ENCODE data around the gene PRKAR2A.

DNA sequence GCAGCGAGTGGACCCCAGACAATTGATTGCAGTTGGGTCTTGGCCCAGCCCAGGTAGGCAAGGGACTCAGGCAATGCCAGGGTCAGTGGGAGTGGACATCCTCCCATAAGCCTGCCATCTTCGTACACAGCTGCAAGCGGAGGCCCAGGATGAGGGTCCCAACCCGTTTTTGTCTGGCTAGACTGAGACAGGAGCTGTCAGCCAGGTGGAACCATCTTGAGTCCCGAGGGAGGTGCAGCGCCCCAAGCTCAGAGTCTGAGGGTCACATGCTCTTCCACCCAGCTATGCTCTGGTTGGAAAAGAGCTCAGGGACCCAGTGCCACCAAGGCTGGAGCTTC lies 108.1 kb downstream of the PRKAR2A start:
- TF ChIP-seq, protein P1, sequence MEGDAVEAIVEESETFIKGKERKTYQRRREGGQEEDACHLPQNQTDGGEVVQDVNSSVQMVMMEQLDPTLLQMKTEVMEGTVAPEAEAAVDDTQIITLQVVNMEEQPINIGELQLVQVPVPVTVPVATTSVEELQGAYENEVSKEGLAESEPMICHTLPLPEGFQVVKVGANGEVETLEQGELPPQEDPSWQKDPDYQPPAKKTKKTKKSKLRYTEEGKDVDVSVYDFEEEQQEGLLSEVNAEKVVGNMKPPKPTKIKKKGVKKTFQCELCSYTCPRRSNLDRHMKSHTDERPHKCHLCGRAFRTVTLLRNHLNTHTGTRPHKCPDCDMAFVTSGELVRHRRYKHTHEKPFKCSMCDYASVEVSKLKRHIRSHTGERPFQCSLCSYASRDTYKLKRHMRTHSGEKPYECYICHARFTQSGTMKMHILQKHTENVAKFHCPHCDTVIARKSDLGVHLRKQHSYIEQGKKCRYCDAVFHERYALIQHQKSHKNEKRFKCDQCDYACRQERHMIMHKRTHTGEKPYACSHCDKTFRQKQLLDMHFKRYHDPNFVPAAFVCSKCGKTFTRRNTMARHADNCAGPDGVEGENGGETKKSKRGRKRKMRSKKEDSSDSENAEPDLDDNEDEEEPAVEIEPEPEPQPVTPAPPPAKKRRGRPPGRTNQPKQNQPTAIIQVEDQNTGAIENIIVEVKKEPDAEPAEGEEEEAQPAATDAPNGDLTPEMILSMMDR (IDR thresholded peaks at IDR 0.05; ENCODE audit: low read length): no peak
- TF ChIP-seq EZH2 (optimal IDR thresholded peaks at IDR 0.05; ENCODE audit: low read depth, low read length): no peak

All from MM.1S (cell line).